Activated CD8-positive, alpha-beta T cell treated with anti-CD3 and anti-CD28 coated beads for 36 hours (primary cell): ENCODE measurements around the gene PPP1R26. TPM values are rescaled to one million over a fixed set of nuclear protein-coding genes. Genes with fewer than 3 reads are reported as not detected.

Experiments used
- ATAC-seq: fragments of 200-7000 bp; cut with Tn5 transposase; one replicate; pipeline ENCODE4 v1.10.0; 2021; ENCODE audit warnings: mild to moderate bottlenecking, moderate library complexity
- CTCF ChIA-PET: fragments of 350-600 bp; sonication (Branson Sonifier 250); formaldehyde crosslinking; loops from one replicate; lab custom pipeline; 2021; ENCODE audit warnings: antibody characterized with exemption; lab: Charles Lee
- POLR2A ChIA-PET: fragments of 350-600 bp; sonication (Branson Sonifier 250); formaldehyde crosslinking; loops from one replicate; lab custom pipeline; 2021; ENCODE audit warnings: antibody characterized with exemption; lab: Charles Lee
- DNase-seq: peaks from one replicate; pipeline ENCODE4 v3.0.0-alpha.2; 2020
- H3K27ac Mint-ChIP-seq: one replicate; pipeline ENCODE4 v1.8.0; 2021; ENCODE audit warnings: mild to moderate bottlenecking, mixed read lengths
- H3K27me3 Mint-ChIP-seq: one replicate; pipeline ENCODE4 v1.8.0; 2021; ENCODE audit warnings: mixed read lengths
- H3K36me3 Mint-ChIP-seq: one replicate; pipeline ENCODE4 v1.8.0; 2021; ENCODE audit warnings: low read depth, mixed read lengths
- H3K4me1 Mint-ChIP-seq: one replicate; pipeline ENCODE4 v1.8.0; 2021; ENCODE audit warnings: low read depth, mixed read lengths
- H3K4me3 Mint-ChIP-seq: one replicate; pipeline ENCODE4 v1.8.0; 2021; ENCODE audit warnings: mild to moderate bottlenecking, moderate library complexity, mixed read lengths
- H3K9me3 Mint-ChIP-seq: one replicate; pipeline ENCODE4 v1.8.0; 2021; ENCODE audit warnings: mixed read lengths
- intact Hi-C: fragments of 100-400 bp; cut with micrococcal nuclease; formaldehyde crosslinking; loops from one replicate; pipeline ENCODE4 v1.10.0; 2022
- total RNA-seq, 2 experiments: library from RNA; stranded (reverse); gene quantifications; one replicate each; pipeline ENCODE4 v1.2.3, GENCODE V29; 2021
- TF ChIP-seq, protein P1 (sequence below): fragments of 200-600 bp; IDR thresholded peaks from one replicate; pipeline ENCODE4 v1.8.0; 2022; ENCODE audit warnings: antibody characterized with exemption, mild to moderate bottlenecking

The PPP1R26 gene
- total RNA-seq, 2 experiments from 2014 or later, result 0.54 to 0.58 TPM

GRCh38 chr9:135476561-135477355, 2.8 kb upstream of the PPP1R26 start:
- TF ChIP-seq, protein P1, sequence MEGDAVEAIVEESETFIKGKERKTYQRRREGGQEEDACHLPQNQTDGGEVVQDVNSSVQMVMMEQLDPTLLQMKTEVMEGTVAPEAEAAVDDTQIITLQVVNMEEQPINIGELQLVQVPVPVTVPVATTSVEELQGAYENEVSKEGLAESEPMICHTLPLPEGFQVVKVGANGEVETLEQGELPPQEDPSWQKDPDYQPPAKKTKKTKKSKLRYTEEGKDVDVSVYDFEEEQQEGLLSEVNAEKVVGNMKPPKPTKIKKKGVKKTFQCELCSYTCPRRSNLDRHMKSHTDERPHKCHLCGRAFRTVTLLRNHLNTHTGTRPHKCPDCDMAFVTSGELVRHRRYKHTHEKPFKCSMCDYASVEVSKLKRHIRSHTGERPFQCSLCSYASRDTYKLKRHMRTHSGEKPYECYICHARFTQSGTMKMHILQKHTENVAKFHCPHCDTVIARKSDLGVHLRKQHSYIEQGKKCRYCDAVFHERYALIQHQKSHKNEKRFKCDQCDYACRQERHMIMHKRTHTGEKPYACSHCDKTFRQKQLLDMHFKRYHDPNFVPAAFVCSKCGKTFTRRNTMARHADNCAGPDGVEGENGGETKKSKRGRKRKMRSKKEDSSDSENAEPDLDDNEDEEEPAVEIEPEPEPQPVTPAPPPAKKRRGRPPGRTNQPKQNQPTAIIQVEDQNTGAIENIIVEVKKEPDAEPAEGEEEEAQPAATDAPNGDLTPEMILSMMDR, result no peak
- Mint-ChIP-seq H3K4me3 (no peak overlapping the region), H3K27ac (no peak overlapping the region), H3K4me1 (peaks cover 2% of the 10 kb centered on the region), H3K9me3 (no peaks in the 10 kb centered on the region), H3K36me3 (peaks cover 2% of the 10 kb centered on the region), H3K27me3 (peaks cover 26% of the 10 kb centered on the region)
- ChIA-PET CTCF (no interaction called here), POLR2A (interaction anchor here (0.6 to 1.0 kb wide), 2 partner anchors 9 to 14 kb away, joined by 3 to 4 read pairs; no protein-coding TSS in a partner anchor)
- DNase-seq (no peak), ATAC-seq (no peak)
- intact Hi-C loops, result no loop called here

DNA sequence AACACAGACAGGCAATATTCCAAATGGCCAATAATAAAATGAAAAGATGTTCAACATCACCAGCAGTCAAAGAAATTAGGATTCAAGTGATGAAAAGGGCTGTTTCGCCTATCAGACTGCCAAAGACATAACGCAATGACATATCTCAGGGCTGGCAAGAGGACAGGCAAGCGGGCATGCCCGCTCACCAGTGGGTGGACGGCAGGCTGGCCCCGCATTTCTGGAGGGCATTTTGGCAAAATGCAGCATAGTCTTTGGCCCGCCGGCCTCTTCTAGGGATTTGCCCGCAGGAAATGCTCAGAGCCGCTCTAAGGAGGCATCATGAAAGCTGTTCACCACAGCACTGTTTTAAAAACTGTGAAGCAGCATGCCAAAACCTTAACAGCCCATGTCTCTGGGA, 1.4 kb upstream of the PPP1R26 start:
- TF ChIP-seq, protein P1, result no peak
- Mint-ChIP-seq H3K4me1 (peaks cover 2% of the 10 kb centered on the region), H3K27ac (no peak overlapping the region), H3K36me3 (peaks cover 2% of the 10 kb centered on the region), H3K27me3 (peaks cover 32% of the 10 kb centered on the region), H3K9me3 (no peaks in the 10 kb centered on the region), H3K4me3 (peak overlapping the region; percentile 75)
- intact Hi-C loops, result no loop called here
- ChIA-PET CTCF (no interaction called here), POLR2A (interaction anchor here (0.6 to 1.0 kb wide), 2 partner anchors 7 to 237 kb away, joined by 3 read pairs; no protein-coding TSS in a partner anchor)
- ATAC-seq (no peak), DNase-seq (no peak)

GRCh38 chr9:135478829-135479468, 633 bp upstream of the PPP1R26 start:
- Mint-ChIP-seq H3K27me3 (peaks cover 39% of the 10 kb centered on the region), H3K36me3 (peaks cover 2% of the 10 kb centered on the region), H3K27ac (no peak overlapping the region), H3K9me3 (no peaks in the 10 kb centered on the region), H3K4me1 (peaks cover 2% of the 10 kb centered on the region), H3K4me3 (peak overlapping the region; percentile 75)
- ATAC-seq (no peak), DNase-seq (no peak)
- intact Hi-C loops, result no loop called here
- ChIA-PET CTCF (no interaction called here), POLR2A (interaction anchor here (0.6 kb wide), 1 partner anchor 236 kb away, joined by 3 read pairs; no protein-coding TSS in a partner anchor)
- TF ChIP-seq, protein P1, result no peak

GRCh38 chr9:135480071-135480939, 723 bp downstream of the PPP1R26 start:
- Mint-ChIP-seq H3K27me3 (peaks cover 46% of the 10 kb centered on the region), H3K4me1 (peaks cover 2% of the 10 kb centered on the region), H3K27ac (no peak overlapping the region), H3K4me3 (peak overlapping the region; percentile 24), H3K9me3 (no peaks in the 10 kb centered on the region), H3K36me3 (peaks cover 2% of the 10 kb centered on the region)
- ChIA-PET POLR2A (no interaction called here), CTCF (no interaction called here)
- peak; percentile 30 for ATAC-seq
- DNase-seq, result no peak
- TF ChIP-seq, protein P1, result no peak
- intact Hi-C loops, result no loop called here
